T-cell (primary cell): ENCODE results near the gene STK10. TPM values are rescaled to one million over a fixed set of nuclear protein-coding genes. Genes with fewer than 3 reads are reported as not detected.

Experiments
- ATAC-seq, 4 experiments: fragments of 200-7000 bp in 3 of 4; fragments of 150-1000 bp in 1 of 4; cut with Tn5 transposase; replicated peaks in 1 of 4; 1 replicate in 3 of 4; 2 replicates in 1 of 4; pipeline ENCODE4 v1.10.0; 2021; ENCODE audit warnings: moderate library complexity in 3 of 4, mild to moderate bottlenecking in 2 of 4, moderate number of reproducible peaks in 1 of 4
- CTCF ChIA-PET, 2 donors: fragments of 300-600 bp; sonication (Branson Sonifier 250); formaldehyde crosslinking; loops; one replicate each; lab custom pipeline; 2022; ENCODE audit warnings: antibody characterized with exemption in 2 of 2; lab: Charles Lee
- POLR2A ChIA-PET, 2 donors: fragments of 300-600 bp; sonication (Branson Sonifier 250); formaldehyde crosslinking; loops; one replicate each; lab custom pipeline; 2022; ENCODE audit warnings: antibody characterized with exemption in 2 of 2; lab: Charles Lee
- DNase-seq, 35 experiments: peaks; one replicate each; pipeline versions ENCODE4 v3.0.0 to v3.0.0-alpha.2; 2013 to 2023
- H3K27ac ChIP-seq: one replicate; pipeline ENCODE4 v1.5.1; 2013; ENCODE audit warnings: low read length
- H3K27me3 ChIP-seq, 2 experiments: replicated peaks in 1 of 2; 1 replicate in 1 of 2; 2 replicates in 1 of 2; pipeline versions ENCODE4 v1.6.1 to v1.7.0; 2013; ENCODE audit warnings: low read length in 1 of 2, mixed read lengths in 1 of 2; ENCODE audit not compliant: control insufficient read depth in 2 of 2, insufficient read depth in 2 of 2; ENCODE audit errors: extremely low read depth in 1 of 2
- H3K36me3 ChIP-seq, 2 donors: 1 replicate in 1 of 2; 2 replicates in 1 of 2; pipeline versions ENCODE4 v1.6.1 to v1.7.0; 2013; ENCODE audit warnings: low read length in 1 of 2; ENCODE audit not compliant: control insufficient read depth in 2 of 2, insufficient read depth in 1 of 2; ENCODE audit errors: extremely low read depth in 1 of 2
- H3K4me1 ChIP-seq, 2 experiments: 1 replicate in 1 of 2; 2 replicates in 1 of 2; pipeline versions ENCODE4 v1.6.1 to v1.7.0; 2013; ENCODE audit warnings: low read length in 2 of 2, mixed read lengths in 1 of 2; ENCODE audit not compliant: insufficient read depth in 2 of 2, control insufficient read depth in 1 of 2; ENCODE audit errors: extremely low read depth in 1 of 2
- H3K4me3 ChIP-seq, 2 donors: 1 replicate in 1 of 2; 2 replicates in 1 of 2; pipeline versions ENCODE4 v1.5.1 to v1.7.0; 2013; ENCODE audit warnings: mild to moderate bottlenecking in 2 of 2, low read length in 1 of 2, moderate library complexity in 1 of 2; ENCODE audit not compliant: control insufficient read depth in 1 of 2; ENCODE audit errors: extremely low read depth in 1 of 2
- H3K9me3 ChIP-seq: 2 replicates; pipeline ENCODE4 v1.7.0; 2013
- H3K27ac Mint-ChIP-seq, 2 donors: one replicate each; pipeline ENCODE4 v1.8.0; 2020 to 2021; ENCODE audit warnings: mild to moderate bottlenecking in 2 of 2, mixed read lengths in 2 of 2
- H3K27me3 Mint-ChIP-seq, 2 donors: one replicate each; pipeline ENCODE4 v1.8.0; 2021 to 2022; ENCODE audit warnings: mixed read lengths in 2 of 2
- H3K36me3 Mint-ChIP-seq: one replicate; pipeline ENCODE4 v1.8.0; 2021; ENCODE audit warnings: mixed read lengths
- H3K4me1 Mint-ChIP-seq, 3 donors: one replicate each; pipeline ENCODE4 v1.8.0; 2020 to 2022; ENCODE audit warnings: mixed read lengths in 3 of 3, mild to moderate bottlenecking in 1 of 3
- H3K4me3 Mint-ChIP-seq, 3 donors: one replicate each; pipeline ENCODE4 v1.8.0; 2020 to 2022; ENCODE audit warnings: mild to moderate bottlenecking in 3 of 3, mixed read lengths in 3 of 3, moderate library complexity in 3 of 3
- H3K9me3 Mint-ChIP-seq, 3 donors: one replicate each; pipeline ENCODE4 v1.8.0; 2020 to 2022; ENCODE audit warnings: mixed read lengths in 3 of 3
- WGBS: methylation state at CpG from one replicate; pipeline ENCODE4 v1.1.5; 2013; ENCODE audit warnings: missing lambda C conversion rate; ENCODE audit not compliant: insufficient coverage; 5-methylcytosine and 5-hydroxymethylcytosine counted together
- total RNA-seq, 35 experiments: library from RNA in 6 of 35; stranded (reverse) in 6 of 35; fragments of 120-200 nt in 1 of 35; gene quantifications; one replicate each; pipeline versions ENCODE4 v1.2.1 to v1.2.4 and lab custom pipeline; 2013 to 2026

STK10 gene
- total RNA-seq, 5 donors from 2014 or later (not counting 1 experiment from before 2014, with no cell fraction given): 305 to 437 (median 331) TPM

DNA sequence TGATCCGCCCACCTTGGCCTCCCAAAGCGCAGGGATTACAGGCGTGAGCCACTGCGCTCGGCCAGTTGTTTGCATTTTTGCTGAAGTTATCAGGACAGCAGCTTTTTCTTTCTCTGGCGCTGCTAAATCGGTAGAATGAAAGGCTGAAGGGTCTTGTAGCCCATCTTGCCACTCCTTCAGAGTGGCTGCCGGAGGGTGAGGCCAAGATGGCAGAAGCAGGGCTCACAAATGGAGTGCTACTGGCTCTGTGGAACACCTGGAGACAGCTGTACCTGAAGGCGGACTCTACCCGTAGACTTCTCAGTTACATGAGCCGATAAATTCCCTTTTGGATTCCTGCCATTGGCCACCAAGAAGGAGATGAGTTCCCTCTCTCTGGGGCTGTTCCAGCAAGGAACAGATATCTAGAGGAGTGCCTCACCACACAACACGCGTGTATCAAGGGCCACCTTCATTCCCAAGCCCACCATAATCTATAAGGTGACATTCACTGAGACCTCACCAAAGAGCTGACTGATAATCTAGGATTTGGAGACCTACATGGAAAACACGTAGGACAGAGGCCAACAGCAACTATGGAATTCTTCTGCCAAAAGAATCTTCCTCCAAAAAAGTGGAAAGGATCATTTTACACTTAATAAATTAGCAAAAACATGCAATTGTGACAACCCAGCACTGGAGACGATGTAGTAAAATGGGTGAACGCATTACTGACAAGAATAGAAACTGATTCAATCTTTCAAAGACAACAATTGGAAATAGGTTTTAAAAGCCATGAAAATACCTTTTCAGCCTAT lies 21.8 kb downstream of the STK10 start:
- Histone ChIP-seq H3K27ac (no peak overlapping the region), H3K4me3 (no peak overlapping the region), H3K4me1 (peaks cover 36 to 97% of the 10 kb centered on the region in 2 experiments), H3K36me3 (peaks cover 3 to 68% of the 10 kb centered on the region in 2 donors), H3K27me3 (no peaks in the 10 kb centered on the region), H3K9me3 (no peaks in the 10 kb centered on the region)
- ATAC-seq: no peak
- no peaks in the 10 kb centered on the region for H3K27me3 Mint-ChIP-seq
- H3K4me3 Mint-ChIP-seq: peak overlapping the region in 1 of 3 donors; percentile 37
- ChIA-PET CTCF (no interaction called here), POLR2A (no interaction called here)
- peaks cover 26% of the 10 kb centered on the region for H3K36me3 Mint-ChIP-seq
- H3K4me1 Mint-ChIP-seq: peaks cover 67 to 90% (median 89%) of the 10 kb centered on the region in 3 donors
- 89% methylated on average over 10 of the region's 16 CpGs for WGBS
- H3K9me3 Mint-ChIP-seq: no peaks in the 10 kb centered on the region
- H3K27ac Mint-ChIP-seq: peak overlapping the region; percentile 49 to 68
- DNase-seq: no peak

DNA sequence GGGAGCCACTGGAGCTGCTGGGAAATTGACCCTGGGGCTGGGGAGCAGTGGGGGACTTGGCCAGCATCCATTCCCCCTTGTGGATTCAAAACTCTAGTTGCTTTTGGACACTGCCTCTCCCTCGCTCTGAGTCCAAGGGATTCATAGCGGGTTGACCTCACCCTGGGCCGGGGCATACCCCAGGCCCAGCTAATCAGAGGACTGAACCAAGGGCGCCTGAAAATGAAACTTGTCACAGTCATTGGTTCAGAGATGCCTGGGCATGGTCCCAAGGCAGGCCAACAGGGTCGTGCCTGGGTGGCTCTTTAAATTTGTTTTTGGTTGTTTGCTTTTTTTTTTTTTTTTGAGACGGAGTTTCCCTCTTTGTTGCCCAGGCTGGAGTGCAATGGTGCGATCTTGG lies 22.6 kb downstream of the STK10 start:
- ChIA-PET POLR2A (no interaction called here), CTCF (interaction anchor here in 1 of 2 donors (1.8 kb wide), 1 partner anchor 8 kb away, joined by 8 read pairs; no protein-coding TSS in a partner anchor)
- Histone ChIP-seq H3K4me3 (no peak overlapping the region), H3K27me3 (no peaks in the 10 kb centered on the region), H3K27ac (no peak overlapping the region), H3K4me1 (peaks cover 33 to 97% of the 10 kb centered on the region in 2 experiments), H3K9me3 (no peaks in the 10 kb centered on the region), H3K36me3 (peaks cover 3 to 65% of the 10 kb centered on the region in 2 donors)
- 66% methylated on average over 4 of the region's 7 CpGs for WGBS
- DNase-seq: no peak
- peaks cover 67 to 89% (median 87%) of the 10 kb centered on the region in 3 donors for H3K4me1 Mint-ChIP-seq
- H3K36me3 Mint-ChIP-seq: peaks cover 27% of the 10 kb centered on the region
- no peaks in the 10 kb centered on the region for H3K9me3 Mint-ChIP-seq
- peak overlapping the region in 1 of 2 donors; percentile 74 for H3K27ac Mint-ChIP-seq
- no peak for ATAC-seq
- no peak overlapping the region for H3K4me3 Mint-ChIP-seq
- H3K27me3 Mint-ChIP-seq: no peaks in the 10 kb centered on the region

DNA sequence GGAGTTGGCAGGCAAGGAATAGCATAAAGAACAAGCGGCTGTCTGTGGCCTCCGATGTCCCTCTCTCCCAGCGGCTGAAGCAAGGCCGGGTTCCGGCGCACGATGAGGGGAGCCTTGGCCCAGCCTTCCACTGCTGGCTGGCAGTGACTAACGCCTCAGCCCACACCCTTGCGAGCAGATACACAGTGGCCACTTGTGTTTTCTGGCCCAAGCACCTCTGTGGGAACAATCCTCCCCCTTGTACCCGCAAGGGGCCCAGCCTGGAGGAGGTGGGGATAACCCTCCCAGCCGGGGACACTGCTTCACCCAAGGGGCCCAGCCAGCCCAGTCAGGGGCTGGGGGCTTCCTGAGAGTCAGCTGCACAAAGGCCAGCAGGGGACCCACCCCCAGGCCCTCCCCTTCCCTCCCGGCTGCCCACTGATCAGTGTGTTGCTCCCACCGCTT lies 23.2 kb downstream of the STK10 start:
- Mint-ChIP-seq H3K4me3 (no peak overlapping the region), H3K4me1 (peaks cover 65 to 89% (median 85%) of the 10 kb centered on the region in 3 donors), H3K36me3 (peaks cover 21% of the 10 kb centered on the region), H3K27me3 (no peaks in the 10 kb centered on the region), H3K27ac (peak overlapping the region in 1 of 2 donors; percentile 74), H3K9me3 (no peaks in the 10 kb centered on the region)
- DNase-seq (no peak), ATAC-seq (no peak)
- POLR2A ChIA-PET: no interaction called here
- H3K36me3 ChIP-seq: peaks cover 3 to 61% of the 10 kb centered on the region in 2 donors
- H3K27me3 ChIP-seq: no peaks in the 10 kb centered on the region
- no peak overlapping the region for H3K4me3 ChIP-seq
- no peak overlapping the region for H3K27ac ChIP-seq
- no peaks in the 10 kb centered on the region for H3K9me3 ChIP-seq
- CTCF ChIA-PET: interaction anchor here in 1 of 2 donors (0.7 to 1.8 kb wide), 2 partner anchors 9 to 18 kb away, joined by 3 to 8 read pairs; no protein-coding TSS in a partner anchor
- peaks cover 30 to 98% of the 10 kb centered on the region in 2 experiments for H3K4me1 ChIP-seq
- WGBS: 95% methylated on average over 4 of the region's 13 CpGs

DNA sequence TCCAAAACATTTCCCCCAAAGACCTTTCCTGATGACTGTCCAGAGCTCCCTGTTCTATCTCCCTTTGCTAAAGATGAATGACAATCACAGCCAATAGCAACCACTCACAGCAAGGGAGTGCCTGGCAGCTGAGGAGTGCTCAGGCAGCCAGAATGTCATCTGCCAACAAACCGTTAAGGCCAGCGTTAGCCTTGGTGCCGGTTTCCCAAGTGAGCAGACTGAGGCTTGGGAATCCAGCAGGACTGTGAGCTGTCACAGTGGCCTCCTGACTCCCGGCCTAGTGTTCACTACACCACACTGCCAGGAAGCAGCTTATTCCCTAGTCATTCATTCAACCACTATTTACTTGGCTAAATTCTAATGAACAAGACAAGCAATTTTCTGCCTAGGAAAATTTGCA lies 24.7 kb downstream of the STK10 start:
- peaks cover 3 to 51% of the 10 kb centered on the region in 2 donors for H3K36me3 ChIP-seq
- ChIA-PET POLR2A (no interaction called here), CTCF (interaction anchor here in 1 of 2 donors (0.5 kb wide), 1 partner anchor 1863 kb away, joined by 3 read pairs; no protein-coding TSS in a partner anchor)
- peak overlapping the region; percentile 10 for H3K27ac ChIP-seq
- peaks cover 22 to 94% of the 10 kb centered on the region in 2 experiments for H3K4me1 ChIP-seq
- H3K27me3 ChIP-seq: no peaks in the 10 kb centered on the region
- DNase-seq (no peak), ATAC-seq (no peak)
- peak overlapping the region in 1 of 2 donors; percentile 29 for H3K27ac Mint-ChIP-seq
- H3K9me3 Mint-ChIP-seq: no peaks in the 10 kb centered on the region
- no peaks in the 10 kb centered on the region for H3K27me3 Mint-ChIP-seq
- H3K9me3 ChIP-seq: no peaks in the 10 kb centered on the region
- H3K36me3 Mint-ChIP-seq: peaks cover 12% of the 10 kb centered on the region
- peak overlapping the region in 1 of 3 donors; percentile 42 for H3K4me3 Mint-ChIP-seq
- 85% methylated on average over 4 of the region's 4 CpGs for WGBS
- H3K4me1 Mint-ChIP-seq: peaks cover 61 to 87% (median 82%) of the 10 kb centered on the region in 3 donors
- no peak overlapping the region for H3K4me3 ChIP-seq

DNA sequence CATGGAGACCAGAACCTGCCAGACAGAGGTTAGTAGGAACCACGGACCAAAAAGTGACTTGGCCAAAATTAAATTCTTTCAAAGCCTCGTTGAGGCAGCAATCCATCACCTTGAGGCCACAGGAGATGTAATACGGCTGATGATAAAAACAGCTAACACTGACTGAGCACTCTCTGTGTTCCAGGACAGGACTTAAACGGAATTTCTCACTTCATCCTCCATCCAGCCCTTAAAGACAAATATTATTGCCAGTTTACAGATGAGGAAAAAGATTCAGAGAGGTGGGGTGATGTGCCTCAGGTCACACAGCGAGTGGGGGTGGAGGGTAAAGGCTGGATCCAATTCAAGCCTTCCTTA lies 25.1 kb downstream of the STK10 start:
- H3K27ac ChIP-seq: peak overlapping the region; percentile 10
- peaks cover 3 to 51% of the 10 kb centered on the region in 2 donors for H3K36me3 ChIP-seq
- no peak for DNase-seq
- peaks cover 20 to 90% of the 10 kb centered on the region in 2 experiments for H3K4me1 ChIP-seq
- 54% methylated on average over 3 of the region's 5 CpGs for WGBS
- no peak for ATAC-seq
- no peak overlapping the region for H3K4me3 Mint-ChIP-seq
- no peaks in the 10 kb centered on the region for H3K9me3 ChIP-seq
- H3K9me3 Mint-ChIP-seq: no peaks in the 10 kb centered on the region
- H3K27me3 Mint-ChIP-seq: no peaks in the 10 kb centered on the region
- peak overlapping the region; percentile 29 to 69 for H3K27ac Mint-ChIP-seq
- no peak overlapping the region for H3K4me3 ChIP-seq
- peaks cover 14% of the 10 kb centered on the region for H3K36me3 Mint-ChIP-seq
- POLR2A ChIA-PET: no interaction called here
- H3K4me1 Mint-ChIP-seq: peaks cover 61 to 86% (median 81%) of the 10 kb centered on the region in 3 donors
- CTCF ChIA-PET: no interaction called here
- no peaks in the 10 kb centered on the region for H3K27me3 ChIP-seq

DNA sequence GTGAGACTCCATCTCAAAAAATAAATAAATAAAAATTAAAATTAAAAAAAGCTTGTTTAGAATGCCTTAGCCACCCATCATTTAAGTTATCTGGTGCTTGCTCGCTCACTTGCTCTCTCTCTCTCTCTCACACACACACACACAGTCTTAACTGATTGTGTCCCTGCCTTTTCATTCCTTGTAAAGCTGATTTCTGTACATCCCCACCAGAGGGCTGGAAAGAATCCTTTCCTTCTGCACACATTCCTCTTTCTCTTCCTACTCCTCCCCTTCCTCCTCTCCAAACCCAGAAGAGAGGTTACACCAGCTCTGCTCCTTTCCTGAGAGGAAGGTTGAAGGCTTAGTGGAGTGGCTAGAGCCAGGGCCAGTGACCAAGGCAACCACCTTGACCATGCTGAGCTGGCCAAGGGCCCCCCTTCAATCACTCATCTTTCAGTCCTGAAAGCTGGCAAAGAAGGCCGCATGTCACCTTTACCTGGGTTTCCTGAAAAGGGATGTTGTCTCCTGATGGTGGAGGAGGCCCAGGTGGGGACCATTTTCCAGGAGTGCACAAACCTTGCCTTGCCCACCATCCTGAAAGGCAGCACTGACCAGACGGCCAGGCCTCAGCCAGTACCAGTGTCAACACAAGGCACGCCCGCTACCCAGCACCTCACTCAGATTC lies 25.6 kb downstream of the STK10 start:
- WGBS: 92% methylated on average over 4 of the region's 5 CpGs
- Mint-ChIP-seq H3K4me1 (peaks cover 60 to 85% (median 79%) of the 10 kb centered on the region in 3 donors), H3K4me3 (peak overlapping the region in 1 of 3 donors; percentile 50), H3K9me3 (no peaks in the 10 kb centered on the region), H3K36me3 (peaks cover 16% of the 10 kb centered on the region), H3K27me3 (no peaks in the 10 kb centered on the region), H3K27ac (peak overlapping the region; percentile 29 to 69)
- Histone ChIP-seq H3K4me3 (no peak overlapping the region), H3K4me1 (peaks cover 17 to 85% of the 10 kb centered on the region in 2 experiments), H3K9me3 (no peaks in the 10 kb centered on the region), H3K27ac (peak overlapping the region; percentile 10), H3K27me3 (no peaks in the 10 kb centered on the region), H3K36me3 (peaks cover 3 to 52% of the 10 kb centered on the region in 2 donors)
- DNase-seq (no peak), ATAC-seq (peak in 1 of 4 experiments; percentile 9)
- CTCF ChIA-PET: interaction anchor here in 1 of 2 donors (1.1 kb wide), 1 partner anchor 12 kb away, joined by 3 read pairs; no protein-coding TSS in a partner anchor
- POLR2A ChIA-PET: interaction anchor here in 1 of 2 donors (0.6 kb wide), 1 partner anchor 8 kb away, joined by 3 read pairs; no protein-coding TSS in a partner anchor
